Measurements from ENCODE around the gene KDF1. TPM values are rescaled to one million over a fixed set of nuclear protein-coding genes. Genes with fewer than 3 reads are reported as not detected.

KDF1 gene
- total RNA-seq, 1 donor from 2014 or later = 7.4 TPM

DNA sequence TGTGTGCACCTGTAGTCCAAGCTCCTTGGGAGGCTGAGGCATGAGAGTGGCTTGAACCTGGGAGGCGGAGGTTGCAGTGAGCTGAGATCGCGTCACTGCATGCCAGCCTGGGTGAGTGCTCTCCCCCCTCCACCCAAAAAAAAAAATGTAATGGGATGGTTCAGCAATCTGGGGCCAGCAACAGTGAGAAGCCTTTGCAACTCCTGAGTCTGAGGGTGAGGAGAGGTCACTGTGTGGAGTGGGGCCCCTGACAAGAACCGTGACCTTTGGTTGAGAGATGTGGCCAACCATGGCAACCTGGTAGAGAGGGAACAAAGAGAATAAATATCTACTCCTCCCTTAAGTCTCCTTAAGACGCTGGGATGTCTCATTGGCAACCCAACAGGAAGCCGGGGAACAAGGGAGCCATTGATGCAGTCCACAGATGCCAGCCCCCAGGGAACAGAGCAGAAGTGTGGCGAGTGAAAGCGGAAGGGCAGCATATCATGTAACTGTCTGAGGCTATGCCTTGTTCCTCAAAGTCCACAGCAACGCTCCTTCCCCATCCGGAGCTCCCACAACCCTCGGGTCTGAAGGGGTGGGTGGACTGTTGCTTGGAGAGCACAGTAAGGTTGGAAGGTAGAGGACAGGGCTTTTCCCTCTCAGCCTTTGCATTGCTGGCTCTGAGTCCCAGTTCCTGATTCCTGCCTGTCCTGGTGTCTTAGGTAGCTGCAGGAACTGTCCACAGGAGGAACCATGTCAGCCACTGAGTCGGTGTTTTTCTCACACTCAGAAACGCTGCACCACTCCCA lies 41.5 kb upstream of the KDF1 start:
- peaks cover 85% of the 10 kb centered on the region for H3K4me1 ChIP-seq
- no peak overlapping the region for H3K4me3 ChIP-seq
- no peaks in the 10 kb centered on the region for H3K9me3 ChIP-seq
- peaks cover 0 to 21% of the 10 kb centered on the region in 2 donors for H3K36me3 ChIP-seq
- no peak for DNase-seq (ENCODE audit: extremely low spot score in 2 of 2)
- H3K27me3 ChIP-seq = no peaks in the 10 kb centered on the region
- peak overlapping the region; percentile 91 for H3K27ac ChIP-seq
- no peak for TF ChIP-seq POLR2A (IDR thresholded peaks at IDR 0.05)
- TF ChIP-seq POLR2AphosphoS5 (IDR thresholded peaks at IDR 0.05; ENCODE audit: insufficient read depth in 1 of 2, low read depth in 1 of 2) = no peak
- TF ChIP-seq, protein P1, sequence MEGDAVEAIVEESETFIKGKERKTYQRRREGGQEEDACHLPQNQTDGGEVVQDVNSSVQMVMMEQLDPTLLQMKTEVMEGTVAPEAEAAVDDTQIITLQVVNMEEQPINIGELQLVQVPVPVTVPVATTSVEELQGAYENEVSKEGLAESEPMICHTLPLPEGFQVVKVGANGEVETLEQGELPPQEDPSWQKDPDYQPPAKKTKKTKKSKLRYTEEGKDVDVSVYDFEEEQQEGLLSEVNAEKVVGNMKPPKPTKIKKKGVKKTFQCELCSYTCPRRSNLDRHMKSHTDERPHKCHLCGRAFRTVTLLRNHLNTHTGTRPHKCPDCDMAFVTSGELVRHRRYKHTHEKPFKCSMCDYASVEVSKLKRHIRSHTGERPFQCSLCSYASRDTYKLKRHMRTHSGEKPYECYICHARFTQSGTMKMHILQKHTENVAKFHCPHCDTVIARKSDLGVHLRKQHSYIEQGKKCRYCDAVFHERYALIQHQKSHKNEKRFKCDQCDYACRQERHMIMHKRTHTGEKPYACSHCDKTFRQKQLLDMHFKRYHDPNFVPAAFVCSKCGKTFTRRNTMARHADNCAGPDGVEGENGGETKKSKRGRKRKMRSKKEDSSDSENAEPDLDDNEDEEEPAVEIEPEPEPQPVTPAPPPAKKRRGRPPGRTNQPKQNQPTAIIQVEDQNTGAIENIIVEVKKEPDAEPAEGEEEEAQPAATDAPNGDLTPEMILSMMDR (IDR thresholded peaks at IDR 0.05) = no peak
- intact Hi-C loops (cut with DNase I) = no loop called here

DNA sequence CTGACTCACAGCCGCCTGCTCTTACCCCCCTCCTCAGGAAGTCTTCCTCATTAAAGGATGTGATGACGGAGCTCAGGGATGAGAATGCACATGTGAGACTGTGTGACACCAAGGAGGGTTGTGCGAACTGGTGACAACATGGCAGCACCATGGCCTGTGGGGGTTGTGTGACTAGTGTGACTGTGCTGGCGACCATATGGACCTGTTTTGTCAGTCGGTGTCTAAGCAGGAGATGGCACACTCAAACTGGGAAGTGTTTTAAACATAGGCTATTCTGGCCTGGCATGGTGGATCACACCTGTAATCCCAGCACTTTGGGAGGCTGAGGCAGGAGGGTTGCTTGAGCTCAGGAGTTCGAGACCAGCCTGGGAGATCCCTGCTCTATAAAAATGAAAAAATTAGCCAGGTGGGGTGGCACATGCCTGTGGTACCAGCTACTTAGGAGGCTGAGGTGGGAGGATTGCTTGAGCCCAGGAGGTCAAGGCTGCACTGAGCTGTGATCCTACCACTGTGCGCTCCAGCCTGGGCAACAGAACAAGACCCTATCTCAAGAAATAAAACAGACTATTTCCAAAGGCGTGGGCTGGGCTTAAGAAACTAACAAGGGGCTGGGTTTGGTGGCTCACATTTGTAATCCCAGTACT lies 40.7 kb upstream of the KDF1 start:
- Histone ChIP-seq H3K4me3 (no peak overlapping the region), H3K36me3 (peaks cover 0 to 13% of the 10 kb centered on the region in 2 donors), H3K4me1 (peaks cover 89% of the 10 kb centered on the region), H3K27me3 (no peaks in the 10 kb centered on the region), H3K27ac (peak overlapping the region; percentile 91), H3K9me3 (no peaks in the 10 kb centered on the region)
- no peak for TF ChIP-seq POLR2A (IDR thresholded peaks at IDR 0.05)
- no peak for TF ChIP-seq POLR2AphosphoS5 (IDR thresholded peaks at IDR 0.05; ENCODE audit: insufficient read depth in 1 of 2, low read depth in 1 of 2)
- TF ChIP-seq, protein P1 (IDR thresholded peaks at IDR 0.05) = no peak
- intact Hi-C loops (cut with DNase I) = no loop called here
- no peak for DNase-seq (ENCODE audit: extremely low spot score in 2 of 2)

DNA sequence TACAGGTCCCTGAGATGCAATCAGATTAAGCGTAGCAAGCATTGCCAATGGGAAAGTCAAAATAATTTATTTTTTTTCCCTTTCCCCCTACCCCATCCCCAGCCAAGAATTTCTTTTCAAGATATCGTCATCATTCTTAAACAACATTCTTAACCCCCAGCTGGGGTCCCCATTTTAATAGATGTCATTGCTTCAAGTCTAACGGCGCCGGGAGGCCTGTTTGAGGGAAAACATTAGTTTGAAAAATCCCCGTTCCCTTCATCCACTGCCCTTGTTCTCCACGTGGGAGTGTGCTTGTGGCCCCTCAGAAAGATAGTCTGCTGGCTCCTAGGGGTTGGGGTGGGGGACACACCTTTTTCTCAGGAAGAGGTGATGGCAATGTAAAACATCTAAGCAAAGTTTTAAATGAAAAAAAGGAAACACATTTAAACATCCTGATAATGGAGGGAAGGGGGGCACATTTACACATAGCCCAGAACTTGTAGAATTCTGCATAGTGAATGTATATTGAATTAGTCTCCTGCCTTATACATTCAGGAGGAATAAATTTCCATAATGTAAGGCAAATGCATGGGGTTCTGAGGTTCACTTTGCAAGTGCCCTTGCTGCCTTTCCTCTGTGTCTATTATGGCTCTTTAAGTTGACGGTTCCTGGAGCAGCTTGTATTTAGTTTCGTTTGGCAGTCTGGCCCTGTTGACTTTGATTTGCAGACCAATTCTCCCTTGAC lies 40.0 kb upstream of the KDF1 start:
- no peak overlapping the region for H3K4me3 ChIP-seq
- no peak for DNase-seq (ENCODE audit: extremely low spot score in 2 of 2)
- intact Hi-C loops (cut with DNase I) = no loop called here
- H3K27ac ChIP-seq = peak overlapping the region; percentile 91
- H3K4me1 ChIP-seq = peaks cover 89% of the 10 kb centered on the region
- no peaks in the 10 kb centered on the region for H3K27me3 ChIP-seq
- H3K36me3 ChIP-seq = peaks cover 0 to 7% of the 10 kb centered on the region in 2 donors
- H3K9me3 ChIP-seq = no peaks in the 10 kb centered on the region
- TF ChIP-seq POLR2A (IDR thresholded peaks at IDR 0.05) = no peak
- TF ChIP-seq, protein P1 (IDR thresholded peaks at IDR 0.05) = no peak
- no peak for TF ChIP-seq POLR2AphosphoS5 (IDR thresholded peaks at IDR 0.05; ENCODE audit: insufficient read depth in 1 of 2, low read depth in 1 of 2)

DNA sequence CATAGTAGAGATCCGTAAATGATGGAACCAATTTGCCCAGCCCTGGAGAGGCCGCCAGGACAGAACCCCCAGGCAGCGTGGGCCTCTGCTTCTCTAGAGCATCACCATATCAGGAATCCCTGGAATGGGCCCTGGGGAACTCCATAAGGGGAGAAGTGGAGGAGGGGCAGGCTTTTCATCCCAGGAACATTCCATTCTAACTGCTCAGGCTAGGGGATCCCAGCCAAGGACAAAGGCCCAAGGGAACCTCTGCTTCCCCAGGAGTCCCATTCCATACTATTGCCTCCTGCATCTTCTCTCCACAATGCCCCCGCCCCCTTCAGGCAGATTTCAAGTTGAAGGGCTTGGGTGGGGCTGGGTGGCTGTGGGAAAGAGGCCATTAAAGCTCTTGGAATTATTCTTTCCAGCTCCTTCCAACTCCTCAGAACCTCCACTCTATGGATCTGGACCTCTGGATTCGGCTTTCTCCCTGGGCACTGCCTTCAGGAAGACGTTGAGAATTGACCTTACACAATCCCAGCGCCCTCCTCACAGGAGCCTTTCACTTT lies 39.2 kb upstream of the KDF1 start:
- Histone ChIP-seq H3K27me3 (no peaks in the 10 kb centered on the region), H3K36me3 (peaks cover 0 to 7% of the 10 kb centered on the region in 2 donors), H3K4me3 (peak overlapping the region in 1 of 2 donors; percentile 9), H3K27ac (peak overlapping the region; percentile 91), H3K4me1 (peaks cover 89% of the 10 kb centered on the region), H3K9me3 (no peaks in the 10 kb centered on the region)
- intact Hi-C loops (cut with DNase I) = loop anchor here (5.0 kb wide), 1 partner anchor 98 kb away; no protein-coding TSS in a partner anchor
- DNase-seq (ENCODE audit: extremely low spot score in 2 of 2) = no peak
- peak; percentile 38 to 90 for TF ChIP-seq POLR2AphosphoS5 (IDR thresholded peaks at IDR 0.05; ENCODE audit: insufficient read depth in 1 of 2, low read depth in 1 of 2)
- TF ChIP-seq, protein P1 (IDR thresholded peaks at IDR 0.05) = peak in 1 of 3 experiments; percentile 22
- no peak for TF ChIP-seq POLR2A (IDR thresholded peaks at IDR 0.05)

All from vagina (tissue), 2 donors.